Urinary bladder (tissue), 4 donors: ENCODE measurements around the gene PROCA1. TPM values are rescaled to one million over a fixed set of nuclear protein-coding genes. Genes with fewer than 3 reads are reported as not detected.
"Not testable (repeated sequence)": the region's sequence is repeated elsewhere in the genome, so short reads cannot be mapped to it uniquely, and the experiment has no call there.

ENCODE experiments used
- DNase-seq: peaks from one replicate; pipeline ENCODE4 v3.0.0-alpha.2; 2015; ENCODE audit errors: extremely low spot score
- H3K27ac ChIP-seq: one replicate; pipeline ENCODE4 v1.5.1; 2013; ENCODE audit warnings: low read depth, mild to moderate bottlenecking, moderate library complexity
- H3K36me3 ChIP-seq: one replicate; pipeline ENCODE4 v1.6.1; 2013; ENCODE audit warnings: mild to moderate bottlenecking, moderate library complexity; ENCODE audit not compliant: insufficient read depth
- H3K4me1 ChIP-seq: one replicate; pipeline ENCODE4 v1.6.1; 2013; ENCODE audit warnings: mild to moderate bottlenecking, moderate library complexity; ENCODE audit not compliant: insufficient read depth
- H3K4me3 ChIP-seq: one replicate; pipeline ENCODE4 v1.5.1; 2013; ENCODE audit warnings: low read depth, low read length
- WGBS: extraction: QIAGEN DNeasy Blood & Tissue Kit; methylation state at CpG from one replicate; pipeline ENCODE4 v1.1.7; 2013; 5-methylcytosine and 5-hydroxymethylcytosine counted together
- polyA plus RNA-seq: library from polyadenylated mRNA; stranded (reverse); fragments of 200-250 nt; gene quantifications from one replicate; pipeline ENCODE4 v1.2.3, GENCODE V29; 2013
- total RNA-seq: library from RNA; depleted of rRNA; stranded (reverse); fragments of >200 nt; gene quantifications from one replicate; pipeline ENCODE4 v1.2.3, GENCODE V29; 2014
- donor health status: healthy with polysubstance abuse.
- donor health status: healthy.

PROCA1 gene
- total and polyA plus RNA-seq, 2 donors, result 1.7 to 1.8 TPM

DNA sequence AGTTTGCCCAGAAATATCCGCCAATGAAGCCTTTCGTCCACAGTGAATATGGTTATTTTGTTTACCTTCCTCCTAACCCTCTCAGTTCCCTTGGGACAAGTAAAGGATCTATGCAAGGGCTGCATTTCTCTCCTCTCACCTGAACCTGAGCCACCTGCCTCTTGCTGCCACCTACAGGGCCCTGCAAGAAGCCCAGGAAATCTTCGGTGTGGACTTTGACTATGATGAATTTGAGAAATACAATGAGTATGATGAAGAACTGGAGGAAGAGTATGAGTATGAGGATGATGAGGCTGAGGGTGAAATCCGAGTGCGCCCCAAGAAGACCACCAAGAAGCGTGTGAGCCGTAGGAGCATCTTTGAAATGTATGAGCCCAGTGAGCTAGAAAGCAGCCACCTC is 35.7 kb downstream of the PROCA1 start:
- H3K4me3 ChIP-seq, result no peak overlapping the region
- H3K27ac ChIP-seq, result no peak overlapping the region
- H3K36me3 ChIP-seq, result peaks cover 6% of the 10 kb centered on the region
- H3K4me1 ChIP-seq, result no peaks in the 10 kb centered on the region
- 88% methylated on average over 7 of the region's 7 CpGs for WGBS
- DNase-seq, result no peak

GRCh38 chr17:28675490-28675889 is 36.2 kb downstream of the PROCA1 start:
- Histone ChIP-seq H3K4me1 (no peaks in the 10 kb centered on the region), H3K4me3 (no peak overlapping the region), H3K27ac (no peak overlapping the region), H3K36me3 (peaks cover 7% of the 10 kb centered on the region)
- no peak for DNase-seq
- WGBS, result 78% methylated on average over 3 of the region's 3 CpGs

GRCh38 chr17:28669918-28670317 is 41.8 kb downstream of the PROCA1 start:
- no peaks in the 10 kb centered on the region for H3K4me1 ChIP-seq
- 96% methylated on average over 1 of the region's 1 CpG for WGBS
- no peak overlapping the region for H3K27ac ChIP-seq
- no peak for DNase-seq
- H3K4me3 ChIP-seq, result no peak overlapping the region
- H3K36me3 ChIP-seq, result peaks cover 2% of the 10 kb centered on the region

DNA sequence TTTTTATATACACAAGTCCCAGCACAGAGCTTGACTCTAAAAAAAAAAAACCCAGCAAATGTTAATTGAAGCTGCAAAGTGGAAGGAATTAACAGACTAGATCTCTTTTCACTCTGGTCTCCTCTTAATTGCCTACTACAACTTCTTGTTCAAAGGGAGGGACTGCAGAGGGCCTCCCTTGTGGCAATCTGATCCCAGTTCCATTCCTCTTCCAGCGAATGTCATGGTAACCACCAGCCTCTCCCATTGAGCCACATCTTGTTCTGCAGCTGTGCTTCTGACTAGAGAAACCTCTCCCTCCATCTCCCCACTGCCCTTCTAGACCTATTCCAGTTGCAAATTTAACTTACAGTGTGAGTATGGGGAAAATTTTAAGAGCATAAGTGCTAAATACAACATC is 43.8 kb downstream of the PROCA1 start:
- peaks cover 2% of the 10 kb centered on the region for H3K36me3 ChIP-seq
- DNase-seq, result no peak
- peaks cover 5% of the 10 kb centered on the region for H3K4me1 ChIP-seq
- H3K4me3 ChIP-seq, result no peak overlapping the region
- no peak overlapping the region for H3K27ac ChIP-seq
- WGBS, result 80% methylated on average over 1 of the region's 1 CpG

- WGBS, result 81% methylated on average over 2 of the region's 2 CpGs
- no peak for DNase-seq
- peaks cover 1% of the 10 kb centered on the region for H3K36me3 ChIP-seq
- H3K4me1 ChIP-seq, result peaks cover 5% of the 10 kb centered on the region
- H3K27ac ChIP-seq, result no peak overlapping the region
- no peak overlapping the region for H3K4me3 ChIP-seq
These were observed 45.7 kb downstream of the PROCA1 start for GRCh38 chr17:28665994-28666393.

DNA sequence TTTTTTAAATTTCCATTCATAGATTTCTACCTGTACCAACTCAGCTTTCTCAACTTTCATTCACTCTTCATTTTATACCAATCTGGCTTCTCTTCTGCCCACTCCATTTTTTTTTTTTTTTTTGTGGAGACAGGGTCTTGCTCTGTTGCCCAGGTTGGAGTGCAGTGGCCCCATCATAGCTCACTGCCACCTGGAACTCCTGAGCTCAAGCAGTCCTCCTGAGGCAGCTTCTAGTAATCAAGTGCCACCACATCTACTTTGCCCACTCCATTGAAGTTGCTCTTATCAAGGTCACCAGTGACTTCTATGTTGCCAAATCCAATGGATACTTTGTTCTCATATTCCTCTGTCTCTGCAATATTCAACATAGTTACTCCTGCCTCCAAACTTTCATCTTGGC is 48.0 kb downstream of the PROCA1 start:
- DNase-seq, result no peak
- Histone ChIP-seq H3K4me3 (no peak overlapping the region), H3K36me3 (peaks cover 2% of the 10 kb centered on the region), H3K27ac (no peak overlapping the region), H3K4me1 (peaks cover 5% of the 10 kb centered on the region)

DNA sequence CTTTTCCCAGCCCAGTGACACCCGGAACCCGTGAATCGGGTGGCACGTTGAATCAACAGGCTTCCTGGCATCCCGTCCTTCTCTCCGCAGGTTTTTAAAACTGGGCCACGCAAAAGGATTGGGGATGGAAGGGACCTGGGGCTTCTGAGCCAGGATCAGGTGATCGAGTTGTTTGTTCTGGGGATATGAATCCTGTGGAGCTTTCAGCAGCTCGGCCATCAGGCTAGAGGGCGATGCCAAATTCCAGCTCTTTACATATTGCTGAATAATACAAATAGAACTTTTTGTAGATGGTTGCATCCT is 49.2 kb downstream of the PROCA1 start:
- Histone ChIP-seq H3K4me1 (peaks cover 5% of the 10 kb centered on the region), H3K27ac (peak overlapping the region; percentile 98), H3K36me3 (peaks cover 3% of the 10 kb centered on the region), H3K4me3 (peak overlapping the region; percentile 76)
- WGBS, result under 1% methylated on average over 10 of the region's 10 CpGs
- DNase-seq, result no peak

DNA sequence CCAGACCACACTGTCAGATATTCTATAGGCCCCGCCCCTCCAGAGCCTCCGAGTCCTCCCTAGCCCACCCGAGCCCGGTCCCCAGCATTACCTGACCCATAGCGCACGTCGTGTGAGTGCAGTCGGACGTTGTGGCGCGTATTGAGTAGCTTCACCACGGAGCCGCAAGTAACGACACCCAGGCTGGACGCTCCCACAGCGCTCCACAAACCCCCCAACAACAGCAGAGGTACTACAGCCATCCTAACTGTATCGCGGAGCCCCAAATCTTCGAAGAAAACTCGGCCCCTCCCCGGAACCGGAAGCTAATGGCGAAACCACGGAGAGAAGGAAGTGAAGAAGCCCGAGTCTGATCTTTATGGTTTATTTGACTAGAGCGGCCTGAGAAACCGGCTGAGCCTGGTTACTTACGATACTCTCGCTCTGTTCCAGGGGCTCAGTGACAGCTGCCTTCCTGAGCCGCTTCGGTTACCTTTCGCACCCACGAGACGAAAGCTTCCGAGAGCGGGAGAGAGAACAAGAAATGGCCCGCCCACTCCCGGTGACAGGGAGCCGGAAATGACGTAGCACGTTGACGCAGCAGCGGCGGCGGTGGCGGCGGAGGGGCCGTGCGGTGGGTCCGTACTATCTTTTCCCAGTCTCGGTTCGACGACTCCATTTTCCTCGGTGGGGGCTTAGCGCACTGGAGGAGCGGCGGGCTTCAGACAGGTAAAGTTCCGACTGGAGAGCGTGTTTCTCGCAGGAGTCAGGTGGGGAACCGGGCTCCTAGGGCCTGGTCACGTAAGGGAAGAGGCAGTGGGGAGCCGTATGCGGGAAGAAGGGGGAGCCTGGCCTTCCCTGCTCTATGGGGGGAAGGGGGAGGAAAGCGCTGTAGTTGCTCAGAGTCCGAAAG is 49.8 kb downstream of the PROCA1 start, which contains the start of the genes SDF2 and SUPT6H:
SDF2 (minus strand) TSS at position 272 of the 892 bp plus-strand sequence; CDS start at position 242, 30 bp downstream.
SUPT6H (plus strand) TSS at position 571 of the 892 bp plus-strand sequence. CDS start 11,197 bp downstream, outside the sequence.
- under 1% methylated on average over 66 of the region's 66 CpGs for WGBS
- peaks cover 5% of the 10 kb centered on the region for H3K4me1 ChIP-seq
- H3K36me3 ChIP-seq, result peaks cover 3% of the 10 kb centered on the region
- peak; percentile 88 for DNase-seq
- H3K4me3 ChIP-seq, result peak within 1 kb of the TSS; percentile 76
- H3K27ac ChIP-seq, result peak within 1 kb of the TSS; percentile 98

GRCh38 chr17:28659497-28659881 is 52.2 kb downstream of the PROCA1 start:
- not testable (repeated sequence) for H3K4me3 ChIP-seq, DNase-seq, H3K4me1 ChIP-seq, H3K27ac ChIP-seq, H3K36me3 ChIP-seq
- 97% methylated on average over 23 of the region's 23 CpGs for WGBS

- not testable (repeated sequence) for H3K4me1 ChIP-seq, H3K27ac ChIP-seq, H3K36me3 ChIP-seq, DNase-seq, H3K4me3 ChIP-seq
- 97% methylated on average over 46 of the region's 46 CpGs for WGBS
These were observed 52.8 kb downstream of the PROCA1 start for GRCh38 chr17:28658766-28659496.

DNA sequence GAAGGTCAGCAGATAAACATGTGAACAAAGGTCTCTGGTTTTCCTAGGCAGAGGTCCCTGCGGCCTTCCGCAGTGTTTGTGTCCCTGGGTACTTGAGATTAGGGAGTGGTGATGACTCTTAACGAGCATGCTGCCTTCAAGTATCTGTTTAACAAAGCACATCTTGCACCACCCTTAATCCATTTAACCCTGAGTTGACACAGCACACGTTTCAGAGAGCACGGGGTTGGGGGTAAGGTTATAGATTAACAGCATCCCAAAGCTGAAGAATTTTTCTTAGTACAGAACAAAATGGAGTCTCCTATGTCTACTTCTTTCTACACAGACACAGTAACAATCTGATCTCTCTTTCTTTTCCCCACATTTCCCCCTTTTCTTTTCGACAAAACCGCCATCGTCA is 53.3 kb downstream of the PROCA1 start:
- DNase-seq, H3K4me1 ChIP-seq, H3K36me3 ChIP-seq, H3K27ac ChIP-seq, H3K4me3 ChIP-seq: not testable (repeated sequence)
- WGBS, result 92% methylated on average over 6 of the region's 8 CpGs

DNA sequence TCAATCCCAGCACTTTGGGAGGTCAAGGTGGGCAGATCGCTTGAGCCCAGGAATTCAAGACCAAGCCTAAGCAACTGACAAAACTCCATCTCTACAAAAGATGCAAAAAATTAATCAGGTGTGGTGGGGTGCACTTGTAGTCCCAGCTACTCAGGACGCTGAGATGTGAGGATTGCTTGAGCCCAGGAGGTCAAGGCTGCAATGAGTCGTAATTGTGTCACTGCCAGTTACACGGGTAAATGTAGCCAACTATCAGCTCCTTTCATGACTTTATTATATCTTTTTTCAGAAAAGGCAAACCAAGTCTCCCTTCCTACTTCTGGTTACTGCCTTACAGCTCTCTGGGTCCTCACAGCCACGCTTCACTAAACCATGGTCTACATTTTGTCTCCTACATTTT is 53.9 kb downstream of the PROCA1 start:
- Histone ChIP-seq H3K4me1 (no peaks in the 10 kb centered on the region), H3K4me3 (no peak overlapping the region), H3K36me3 (peaks cover 3% of the 10 kb centered on the region), H3K27ac (no peak overlapping the region)
- 85% methylated on average over 5 of the region's 5 CpGs for WGBS
- DNase-seq, result no peak

DNA sequence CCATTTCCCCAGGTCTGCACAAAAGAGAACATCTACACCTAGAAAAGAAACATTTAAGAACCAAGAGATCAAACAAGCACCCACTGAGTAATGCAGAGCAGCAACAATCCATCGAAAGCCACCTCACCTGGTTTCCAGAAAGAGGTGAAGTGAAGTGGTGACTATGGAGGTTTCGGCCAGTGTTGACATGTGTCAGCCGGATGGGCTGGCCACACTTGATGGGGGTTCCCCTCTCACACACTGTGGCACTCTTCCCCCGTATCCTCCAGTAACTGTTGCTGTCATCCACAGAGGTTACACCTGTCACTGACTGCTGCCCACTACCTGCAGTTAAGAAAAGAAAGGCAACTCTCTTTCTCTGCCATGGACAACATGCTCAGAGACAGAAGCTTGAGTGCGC is 56.5 kb downstream of the PROCA1 start:
- DNase-seq, result no peak

More for the DNA sequence above, 56.5 kb downstream of the PROCA1 start:
- H3K36me3 ChIP-seq, result peaks cover 3% of the 10 kb centered on the region
- H3K27ac ChIP-seq, result no peak overlapping the region
- 94% methylated on average over 5 of the region's 5 CpGs for WGBS
- no peaks in the 10 kb centered on the region for H3K4me1 ChIP-seq
- no peak overlapping the region for H3K4me3 ChIP-seq
